ENCODE measurements around the gene CPPED1. TPM values are rescaled to one million over a fixed set of nuclear protein-coding genes. Genes with fewer than 3 reads are reported as not detected.

The CPPED1 gene
- total RNA-seq, 1 experiment from 2014 or later: 34.9 TPM

- H3K27me3 Mint-ChIP-seq (ENCODE audit: insufficient read depth, unreplicated experiment): no peaks in the 10 kb centered on the region
- H3K27ac Mint-ChIP-seq (ENCODE audit: unreplicated experiment): no peak overlapping the region
- Histone ChIP-seq H3K27me3 (replicated peaks; ENCODE audit: control insufficient read depth, insufficient read depth, low read length) (no peaks in the 10 kb centered on the region), H3K4me3 (ENCODE audit: low read depth, low read length) (no peak overlapping the region), H3K9me3 (no peaks in the 10 kb centered on the region), H3K4me1 (peaks cover 12% of the 10 kb centered on the region), H3K36me3 (ENCODE audit: control insufficient read depth, insufficient read depth, low read length) (no peaks in the 10 kb centered on the region)
- no peak for TF ChIP-seq CTCF (IDR thresholded peaks at IDR 0.05; ENCODE audit: insufficient read depth in 1 of 2, low read depth in 1 of 2, low read length in 1 of 2, severe bottlenecking in 1 of 2, unreplicated experiment in 1 of 2)
- H3K4me3 Mint-ChIP-seq (ENCODE audit: unreplicated experiment): no peak overlapping the region
- peak; percentile 17 to 41 for DNase-seq
- no peaks in the 10 kb centered on the region for H3K9me3 Mint-ChIP-seq (ENCODE audit: unreplicated experiment)
- POLR2A ChIA-PET: no interaction called here
- CTCF ChIA-PET: no interaction called here
- peaks cover 11% of the 10 kb centered on the region for H3K36me3 Mint-ChIP-seq (ENCODE audit: insufficient read depth, unreplicated experiment)
- intact Hi-C loops (cut with micrococcal nuclease; ENCODE audit: unreplicated experiment): no loop called here
- no TSS peak for BruUV-seq (replicated peaks)
- no peaks in the 10 kb centered on the region for H3K4me1 Mint-ChIP-seq (ENCODE audit: low read depth, unreplicated experiment)
Observed at GRCh38 chr16:12763517-12763916, 40.2 kb downstream of the CPPED1 start.

GRCh38 chr16:12760819-12761611, 42.7 kb downstream of the CPPED1 start:
- H3K4me3 ChIP-seq (ENCODE audit: low read depth, low read length): no peak overlapping the region
- BruUV-seq (replicated peaks): no TSS peak
- Mint-ChIP-seq H3K36me3 (ENCODE audit: insufficient read depth, unreplicated experiment) (peaks cover 6% of the 10 kb centered on the region), H3K4me3 (ENCODE audit: unreplicated experiment) (no peak overlapping the region), H3K4me1 (ENCODE audit: low read depth, unreplicated experiment) (no peaks in the 10 kb centered on the region), H3K9me3 (ENCODE audit: unreplicated experiment) (no peaks in the 10 kb centered on the region), H3K27ac (ENCODE audit: unreplicated experiment) (no peak overlapping the region), H3K27me3 (ENCODE audit: insufficient read depth, unreplicated experiment) (no peaks in the 10 kb centered on the region)
- peaks cover 12% of the 10 kb centered on the region for H3K4me1 ChIP-seq
- no peaks in the 10 kb centered on the region for H3K27me3 ChIP-seq (replicated peaks; ENCODE audit: control insufficient read depth, insufficient read depth, low read length)
- H3K9me3 ChIP-seq: no peaks in the 10 kb centered on the region
- ChIA-PET POLR2A (no interaction called here), CTCF (interaction anchor here (0.7 kb wide), 1 partner anchor 450 kb away, joined by 5 read pairs; no protein-coding TSS in a partner anchor)
- DNase-seq: no peak
- intact Hi-C loops (cut with micrococcal nuclease; ENCODE audit: unreplicated experiment): no loop called here
- H3K36me3 ChIP-seq (ENCODE audit: control insufficient read depth, insufficient read depth, low read length): no peaks in the 10 kb centered on the region
- TF ChIP-seq CTCF (IDR thresholded peaks at IDR 0.05; ENCODE audit: insufficient read depth in 1 of 2, low read depth in 1 of 2, low read length in 1 of 2, severe bottlenecking in 1 of 2, unreplicated experiment in 1 of 2): no peak

GRCh38 chr16:12758670-12759558, 44.8 kb downstream of the CPPED1 start:
- H3K9me3 Mint-ChIP-seq (ENCODE audit: unreplicated experiment): no peaks in the 10 kb centered on the region
- ChIA-PET CTCF (no interaction called here), POLR2A (no interaction called here)
- Histone ChIP-seq H3K4me3 (ENCODE audit: low read depth, low read length) (no peak overlapping the region), H3K36me3 (ENCODE audit: control insufficient read depth, insufficient read depth, low read length) (no peaks in the 10 kb centered on the region), H3K4me1 (peaks cover 4% of the 10 kb centered on the region), H3K27me3 (replicated peaks; ENCODE audit: control insufficient read depth, insufficient read depth, low read length) (no peaks in the 10 kb centered on the region), H3K9me3 (no peaks in the 10 kb centered on the region)
- BruUV-seq (replicated peaks): no TSS peak
- no peak for DNase-seq
- H3K4me1 Mint-ChIP-seq (ENCODE audit: low read depth, unreplicated experiment): no peaks in the 10 kb centered on the region
- no peaks in the 10 kb centered on the region for H3K27me3 Mint-ChIP-seq (ENCODE audit: insufficient read depth, unreplicated experiment)
- intact Hi-C loops (cut with micrococcal nuclease; ENCODE audit: unreplicated experiment): no loop called here
- no peak for TF ChIP-seq CTCF (IDR thresholded peaks at IDR 0.05; ENCODE audit: insufficient read depth in 1 of 2, low read depth in 1 of 2, low read length in 1 of 2, severe bottlenecking in 1 of 2, unreplicated experiment in 1 of 2)
- no peak overlapping the region for H3K4me3 Mint-ChIP-seq (ENCODE audit: unreplicated experiment)
- no peak overlapping the region for H3K27ac Mint-ChIP-seq (ENCODE audit: unreplicated experiment)
- peaks cover 5% of the 10 kb centered on the region for H3K36me3 Mint-ChIP-seq (ENCODE audit: insufficient read depth, unreplicated experiment)
